H9 (cell line): ENCODE results near the gene DCPS. TPM values are rescaled to one million over a fixed set of nuclear protein-coding genes. Genes with fewer than 3 reads are reported as not detected.

Experiments
- DNase-seq: peaks from one replicate; pipeline ENCODE4 v3.0.0-alpha.2; 2017
- H2AFZ ChIP-seq: one replicate; pipeline ENCODE4 v1.6.1; 2013; ENCODE audit warnings: mild to moderate bottlenecking, low read length, control low read depth, moderate library complexity
- H2AK5ac ChIP-seq: 2 replicates; pipeline ENCODE4 v1.6.1; 2013; ENCODE audit warnings: low read length, control low read depth, mixed read lengths; ENCODE audit not compliant: insufficient read length
- H2BK120ac ChIP-seq: one replicate; pipeline ENCODE4 v1.6.1; 2013; ENCODE audit warnings: low read depth, mild to moderate bottlenecking, low read length, control low read depth, inconsistent platforms; ENCODE audit not compliant: poor library complexity, severe bottlenecking
- H2BK12ac ChIP-seq: 2 replicates; pipeline ENCODE4 v1.6.1; 2013; ENCODE audit warnings: low read length, control low read depth, mixed read lengths, low read depth; ENCODE audit not compliant: insufficient read length
- H2BK15ac ChIP-seq: 2 replicates; pipeline ENCODE4 v1.6.1; 2013; ENCODE audit warnings: low read depth, low read length, control low read depth
- H2BK20ac ChIP-seq: one replicate; pipeline ENCODE4 v1.6.1; 2013; ENCODE audit warnings: low read depth, mild to moderate bottlenecking, low read length, control low read depth, inconsistent platforms; ENCODE audit not compliant: poor library complexity, severe bottlenecking
- H2BK5ac ChIP-seq: 2 replicates; pipeline ENCODE4 v1.6.1; 2013; ENCODE audit warnings: low read length, control low read depth, mixed read lengths; ENCODE audit not compliant: insufficient read length
- H3K14ac ChIP-seq: 2 replicates; pipeline ENCODE4 v1.6.1; 2013; ENCODE audit warnings: low read length, control low read depth; ENCODE audit not compliant: insufficient read depth
- H3K18ac ChIP-seq: 2 replicates; pipeline ENCODE4 v1.6.1; 2013; ENCODE audit warnings: low read depth, mild to moderate bottlenecking, mixed read lengths, low read length, control low read depth; ENCODE audit not compliant: insufficient read length
- H3K23ac ChIP-seq: 2 replicates; pipeline ENCODE4 v1.6.1; 2013; ENCODE audit warnings: low read length, control low read depth, mixed read lengths, low read depth; ENCODE audit not compliant: insufficient read length
- H3K23me2 ChIP-seq: 2 replicates; pipeline ENCODE4 v1.6.1; 2013; ENCODE audit warnings: low read depth, mild to moderate bottlenecking, mixed read lengths, low read length, control low read depth; ENCODE audit not compliant: insufficient read length, poor library complexity, severe bottlenecking
- H3K27ac ChIP-seq: 2 replicates; pipeline ENCODE4 v1.5.1; 2013; ENCODE audit warnings: low read length, control low read depth, mixed read lengths, low read depth; ENCODE audit not compliant: insufficient read length
- H3K27me3 ChIP-seq: 2 replicates; pipeline ENCODE4 v1.6.1; 2013; ENCODE audit warnings: low read length, control low read depth, inconsistent platforms; ENCODE audit not compliant: insufficient read depth
- H3K4ac ChIP-seq: 2 replicates; pipeline ENCODE4 v1.6.1; 2013; ENCODE audit warnings: low read depth, mild to moderate bottlenecking, control low read depth, inconsistent platforms, low read length, moderate library complexity
- H3K4me1 ChIP-seq: 2 replicates; pipeline ENCODE4 v1.6.1; 2013; ENCODE audit warnings: low read length, control low read depth, inconsistent platforms; ENCODE audit not compliant: insufficient read depth
- H3K4me2 ChIP-seq: 2 replicates; pipeline ENCODE4 v1.6.1; 2013; ENCODE audit warnings: low read length, control low read depth, mixed read lengths; ENCODE audit not compliant: insufficient read length, insufficient read depth
- H3K56ac ChIP-seq: 2 replicates; pipeline ENCODE4 v1.6.1; 2013; ENCODE audit warnings: low read depth, mild to moderate bottlenecking, mixed read lengths, low read length, control low read depth; ENCODE audit not compliant: insufficient read length
- H3K79me1 ChIP-seq: 2 replicates; pipeline ENCODE4 v1.6.1; 2013; ENCODE audit warnings: low read depth, mild to moderate bottlenecking, moderate library complexity, low read length, control low read depth, inconsistent platforms; ENCODE audit not compliant: insufficient read depth, poor library complexity, severe bottlenecking
- H3K79me2 ChIP-seq: 2 replicates; pipeline ENCODE4 v1.6.1; 2013; ENCODE audit warnings: low read length, control low read depth, inconsistent platforms; ENCODE audit not compliant: insufficient read depth
- H3K9ac ChIP-seq: 2 replicates; pipeline ENCODE4 v1.6.1; 2013; ENCODE audit warnings: low read length, control low read depth, mixed read lengths; ENCODE audit not compliant: insufficient read length; ENCODE audit errors: extremely low read depth
- H3K9me3 ChIP-seq: one replicate; pipeline ENCODE4 v1.6.1; 2013; ENCODE audit warnings: low read depth, low read length, inconsistent platforms; ENCODE audit not compliant: control insufficient read depth
- H3T11ph ChIP-seq: one replicate; pipeline ENCODE4 v1.6.1; 2013; ENCODE audit warnings: mild to moderate bottlenecking, low read length, control low read depth, inconsistent platforms
- H4K20me1 ChIP-seq: one replicate; pipeline ENCODE4 v1.6.1; 2013; ENCODE audit not compliant: control insufficient read depth, insufficient read length, insufficient read depth
- H4K5ac ChIP-seq: 2 replicates; pipeline ENCODE4 v1.6.1; 2013; ENCODE audit warnings: low read depth, mild to moderate bottlenecking, mixed read lengths, low read length, control low read depth; ENCODE audit not compliant: insufficient read length
- H4K8ac ChIP-seq: replicated peaks from 2 replicates; pipeline ENCODE4 v1.6.1; 2013; ENCODE audit warnings: low read length, control low read depth, mixed read lengths, low read depth; ENCODE audit not compliant: insufficient read length
- H4K91ac ChIP-seq: 2 replicates; pipeline ENCODE4 v1.6.1; 2013; ENCODE audit warnings: low read depth, mild to moderate bottlenecking, moderate library complexity, mixed read lengths, low read length, control low read depth; ENCODE audit not compliant: insufficient read length
- H3K27ac Mint-ChIP-seq, 3 experiments: 2 replicates in 2 of 3; 3 replicates in 1 of 3; pipeline ENCODE4 v1.8.0; 2020 to 2021; ENCODE audit warnings: mixed read lengths in 3 of 3, mild to moderate bottlenecking in 1 of 3, moderate library complexity in 1 of 3
- H3K27me3 Mint-ChIP-seq: 2 replicates; pipeline ENCODE4 v1.8.0; 2021; ENCODE audit warnings: low read depth, mild to moderate bottlenecking, moderate library complexity, mixed read lengths
- H3K36me3 Mint-ChIP-seq, 3 experiments: 2 replicates in 2 of 3; 3 replicates in 1 of 3; pipeline ENCODE4 v1.8.0; 2020 to 2021; ENCODE audit warnings: low read depth in 3 of 3, mixed read lengths in 3 of 3; ENCODE audit not compliant: insufficient read depth in 1 of 3
- H3K4me1 Mint-ChIP-seq, 2 experiments: 2 replicates each; pipeline ENCODE4 v1.8.0; 2020; ENCODE audit warnings: mixed read lengths in 2 of 2
- H3K4me3 Mint-ChIP-seq, 2 experiments: 2 replicates in 1 of 2; 3 replicates in 1 of 2; pipeline ENCODE4 v1.8.0; 2020 to 2021; ENCODE audit warnings: mild to moderate bottlenecking in 2 of 2, mixed read lengths in 2 of 2, moderate library complexity in 1 of 2
- H3K9me3 Mint-ChIP-seq, 2 experiments: 2 replicates in 1 of 2; 3 replicates in 1 of 2; pipeline ENCODE4 v1.8.0; 2020; ENCODE audit warnings: mild to moderate bottlenecking in 2 of 2, mixed read lengths in 2 of 2, moderate library complexity in 1 of 2
- WGBS: extraction: QIAGEN DNeasy Blood & Tissue Kit; methylation state at CpG from one replicate; pipeline ENCODE4 v1.1.7; 2013; ENCODE audit warnings: missing lambda C conversion rate, low lambda C conversion rate, mixed read lengths; ENCODE audit not compliant: insufficient read length; ENCODE audit errors: extremely low coverage; 5-methylcytosine and 5-hydroxymethylcytosine counted together
- total RNA-seq: library from RNA; stranded (reverse); gene quantifications from 2 replicates; pipeline ENCODE4 v1.2.1, GENCODE V29; 2021
- TF ChIP-seq, protein P1 (sequence below): fragments of 200-600 bp; sonication (generic); conservative IDR thresholded peaks from 3 replicates; pipeline ENCODE4 v1.8.0; 2021; ENCODE audit warnings: antibody characterized with exemption, mild to moderate bottlenecking

Gene DCPS
- total RNA-seq, 1 experiment from 2014 or later = 27.7 TPM

DNA sequence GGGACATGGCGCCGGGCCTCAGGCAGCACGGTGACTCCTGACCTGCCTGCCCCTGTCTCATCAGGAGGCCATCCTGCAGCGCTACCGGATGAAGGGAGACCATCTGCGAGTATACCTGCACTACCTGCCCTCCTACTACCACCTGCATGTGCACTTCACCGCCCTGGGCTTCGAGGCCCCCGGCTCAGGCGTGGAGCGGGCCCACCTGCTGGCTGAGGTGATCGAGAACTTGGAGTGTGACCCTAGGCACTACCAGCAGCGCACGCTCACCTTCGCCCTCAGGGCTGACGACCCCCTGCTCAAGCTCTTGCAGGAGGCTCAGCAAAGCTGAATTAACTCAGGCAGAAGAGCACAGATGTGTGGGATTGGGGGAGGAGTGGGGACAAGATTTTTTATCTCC, 41.4 kb downstream of the DCPS start:
- no peak overlapping the region for H2AK5ac ChIP-seq
- H4K8ac ChIP-seq = no peak overlapping the region
- H3K23ac ChIP-seq = no peak overlapping the region
- no peaks in the 10 kb centered on the region for H3K9me3 Mint-ChIP-seq
- WGBS = no CpG with 5 or more reads among the region's 16 CpGs
- H4K91ac ChIP-seq = no peak overlapping the region
- H4K5ac ChIP-seq = no peak overlapping the region
- H3K27me3 ChIP-seq = no peaks in the 10 kb centered on the region
- H3K4me2 ChIP-seq = no peak overlapping the region
- H3K23me2 ChIP-seq = no peaks in the 10 kb centered on the region
- H3K27ac Mint-ChIP-seq = peak overlapping the region in 2 of 3 experiments; percentile 48 to 50; a peak in 4 of 7 replicates
- no peaks in the 10 kb centered on the region for H3K79me1 ChIP-seq
- H3K56ac ChIP-seq = no peak overlapping the region
- DNase-seq = no peak
- H3K14ac ChIP-seq = no peak overlapping the region
- H3K9ac ChIP-seq = no peak overlapping the region
- H2BK20ac ChIP-seq = no peak overlapping the region
- H3K18ac ChIP-seq = no peak overlapping the region
- no peak overlapping the region for H2BK5ac ChIP-seq
- H3K27me3 Mint-ChIP-seq = no peaks in the 10 kb centered on the region
- peaks cover 18 to 52% (median 51%) of the 10 kb centered on the region in 3 experiments for H3K36me3 Mint-ChIP-seq
- no peaks in the 10 kb centered on the region for H3K79me2 ChIP-seq
- H4K20me1 ChIP-seq = no peaks in the 10 kb centered on the region
- H3K9me3 ChIP-seq = no peaks in the 10 kb centered on the region
- TF ChIP-seq, protein P1, sequence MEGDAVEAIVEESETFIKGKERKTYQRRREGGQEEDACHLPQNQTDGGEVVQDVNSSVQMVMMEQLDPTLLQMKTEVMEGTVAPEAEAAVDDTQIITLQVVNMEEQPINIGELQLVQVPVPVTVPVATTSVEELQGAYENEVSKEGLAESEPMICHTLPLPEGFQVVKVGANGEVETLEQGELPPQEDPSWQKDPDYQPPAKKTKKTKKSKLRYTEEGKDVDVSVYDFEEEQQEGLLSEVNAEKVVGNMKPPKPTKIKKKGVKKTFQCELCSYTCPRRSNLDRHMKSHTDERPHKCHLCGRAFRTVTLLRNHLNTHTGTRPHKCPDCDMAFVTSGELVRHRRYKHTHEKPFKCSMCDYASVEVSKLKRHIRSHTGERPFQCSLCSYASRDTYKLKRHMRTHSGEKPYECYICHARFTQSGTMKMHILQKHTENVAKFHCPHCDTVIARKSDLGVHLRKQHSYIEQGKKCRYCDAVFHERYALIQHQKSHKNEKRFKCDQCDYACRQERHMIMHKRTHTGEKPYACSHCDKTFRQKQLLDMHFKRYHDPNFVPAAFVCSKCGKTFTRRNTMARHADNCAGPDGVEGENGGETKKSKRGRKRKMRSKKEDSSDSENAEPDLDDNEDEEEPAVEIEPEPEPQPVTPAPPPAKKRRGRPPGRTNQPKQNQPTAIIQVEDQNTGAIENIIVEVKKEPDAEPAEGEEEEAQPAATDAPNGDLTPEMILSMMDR = no peak
- H3K27ac ChIP-seq = no peak overlapping the region
- H2BK12ac ChIP-seq = no peak overlapping the region
- no peak overlapping the region for H2BK15ac ChIP-seq
- H3K4ac ChIP-seq = no peak overlapping the region
- H3K4me1 Mint-ChIP-seq = peaks cover 42 to 53% of the 10 kb centered on the region in 2 experiments
- H3T11ph ChIP-seq = no peak overlapping the region
- no peak overlapping the region for H2AFZ ChIP-seq
- peaks cover 14% of the 10 kb centered on the region; the same call in 1 of the 2 replicates for H3K4me1 ChIP-seq
- no peak overlapping the region for H3K4me3 Mint-ChIP-seq
- no peak overlapping the region for H2BK120ac ChIP-seq
